HG02840 (cell line): ENCODE measurements around the gene SEC62.

Source experiments
- ATAC-seq: cut with Tn5 transposase; IDR thresholded peaks from one replicate; pipeline ENCODE4 v1.9.1; 2021; ENCODE audit warnings: mild to moderate bottlenecking, moderate library complexity, moderate number of reproducible peaks; ENCODE audit not compliant: unreplicated experiment, low FRiP score

The SEC62 gene

DNA sequence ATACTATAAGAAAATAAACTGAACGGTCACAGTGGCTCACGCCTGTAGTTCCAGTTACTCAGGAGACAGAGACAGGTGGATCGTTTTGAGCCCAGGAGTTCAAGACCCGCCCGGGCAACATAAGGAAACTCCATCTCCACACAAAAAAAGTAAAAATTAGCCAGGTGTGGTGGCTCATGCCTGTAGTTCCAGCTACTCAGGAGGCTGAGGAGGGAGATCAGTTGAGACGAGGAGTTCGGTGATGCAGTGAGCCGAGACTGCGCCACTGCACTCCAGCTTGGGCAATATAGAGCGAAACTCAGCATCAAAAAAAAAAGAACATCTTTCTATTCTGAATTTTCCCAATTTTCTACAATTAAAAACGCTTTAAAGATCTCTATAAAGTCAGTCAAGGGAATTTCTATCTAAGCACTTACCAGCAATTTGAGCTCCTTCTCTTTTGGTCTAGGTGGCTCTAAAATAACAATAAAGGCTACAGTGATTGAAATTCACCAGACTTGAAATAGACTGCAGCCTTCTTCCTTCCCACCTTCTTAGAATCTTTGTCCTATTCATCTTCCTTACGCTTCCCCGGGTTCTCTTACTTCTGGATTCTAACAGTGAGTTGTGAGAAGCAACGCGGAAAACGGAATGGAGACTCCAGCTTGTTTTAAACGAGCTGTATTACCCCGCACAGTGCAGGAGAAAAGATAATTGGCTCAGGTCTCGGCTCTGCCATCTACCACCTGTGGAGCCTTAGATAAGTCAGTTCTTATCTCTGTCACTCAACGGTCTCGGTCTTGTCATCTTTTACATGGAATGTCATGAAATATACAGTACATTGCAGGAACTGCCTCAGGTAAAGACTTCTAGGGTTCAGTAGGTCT, 812 bp upstream of the SEC62 start:
- peak; percentile 18 for ATAC-seq

GRCh38 chr3:169966951-169967915, 626 bp downstream of the SEC62 start:
- ATAC-seq, result peak; percentile 26

DNA sequence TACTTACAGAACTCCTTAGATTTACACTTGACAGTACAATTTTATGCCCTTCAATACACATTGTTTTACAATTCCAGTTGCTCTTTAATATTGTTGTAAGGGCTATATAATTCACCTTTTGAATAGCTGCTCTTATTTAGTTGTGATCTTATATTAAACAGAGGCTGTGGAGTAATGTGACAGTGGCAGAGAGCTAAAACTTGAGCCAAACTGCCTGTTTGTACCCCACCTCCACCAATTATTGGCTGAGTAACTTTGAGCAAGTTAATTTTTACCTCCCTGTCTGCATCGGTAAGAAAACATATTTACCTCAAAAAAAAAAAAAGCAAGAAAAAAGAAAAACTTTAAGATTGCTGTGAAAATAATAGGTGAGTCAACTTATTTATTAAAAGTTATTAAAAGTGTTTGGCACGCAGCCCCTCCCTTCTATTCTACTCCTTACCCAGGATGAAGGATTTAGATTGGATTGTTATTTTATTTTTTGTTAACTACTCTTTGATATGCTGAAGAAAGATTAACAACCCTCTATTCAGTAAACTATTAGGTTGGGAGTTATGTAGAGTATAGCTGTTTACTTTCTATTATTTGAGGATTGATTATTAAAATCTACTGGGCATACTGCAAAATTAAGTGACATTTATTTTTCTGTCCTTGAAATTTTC, 1.7 kb downstream of the SEC62 start:
- no peak for ATAC-seq

GRCh38 chr3:169969174-169970095, 2.8 kb downstream of the SEC62 start:
- no peak for ATAC-seq

DNA sequence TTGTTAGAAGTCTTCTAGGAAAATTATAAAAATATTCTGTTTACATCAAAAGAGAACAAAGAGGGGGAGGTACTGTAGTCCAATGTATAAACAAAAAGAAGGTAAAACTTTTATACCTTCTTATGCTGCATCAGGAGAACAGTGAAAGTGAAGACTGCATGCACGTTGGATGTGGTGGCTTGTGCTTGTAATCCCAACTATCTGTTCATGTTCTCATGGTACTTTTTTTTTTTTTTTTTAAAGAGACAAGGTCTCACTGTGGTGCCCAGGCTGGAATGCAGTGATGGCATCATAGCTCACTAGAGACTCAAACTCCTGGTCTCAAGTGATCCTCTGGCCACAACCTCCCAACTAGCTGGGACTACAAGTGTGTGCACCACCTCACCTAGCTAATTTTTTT, 4.2 kb downstream of the SEC62 start:
- no peak for ATAC-seq

DNA sequence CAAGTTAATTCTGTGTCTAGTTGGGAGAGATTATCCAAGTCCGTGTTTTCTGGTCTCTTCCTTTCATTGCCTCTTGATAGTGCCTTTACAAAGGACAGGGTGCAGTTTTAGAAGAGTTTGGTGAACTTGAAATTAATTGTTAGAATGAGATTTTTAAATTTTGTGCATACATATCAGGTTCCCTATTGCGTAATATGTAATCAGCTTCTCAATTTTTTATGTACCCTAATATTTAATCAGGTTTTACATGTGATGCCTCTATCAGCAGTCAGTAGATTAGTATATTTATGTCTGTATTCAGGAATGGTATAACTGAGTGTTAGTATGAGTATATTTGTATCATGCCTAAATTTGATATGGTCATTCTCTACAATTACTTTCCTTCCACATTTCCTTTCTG, 4.9 kb downstream of the SEC62 start:
- no peak for ATAC-seq

DNA sequence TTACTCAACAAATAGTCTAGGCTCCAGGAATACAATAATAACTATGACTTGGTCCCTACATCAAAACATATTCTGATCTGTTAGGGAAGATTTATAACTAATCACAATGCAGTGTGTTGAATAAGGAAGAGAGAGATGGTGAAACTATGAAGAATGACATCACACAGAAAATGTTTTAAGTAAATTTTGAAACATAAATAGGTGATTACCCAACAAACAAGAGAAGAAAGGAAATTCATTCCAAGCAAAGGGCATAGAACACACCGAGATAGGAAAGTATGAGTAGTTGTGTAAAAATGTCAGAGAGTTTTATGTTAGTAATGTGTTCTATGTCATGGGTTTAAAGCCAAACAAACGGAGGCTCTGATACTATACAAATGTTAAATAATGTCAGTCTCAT, 13.4 kb downstream of the SEC62 start:
- no peak for ATAC-seq

DNA sequence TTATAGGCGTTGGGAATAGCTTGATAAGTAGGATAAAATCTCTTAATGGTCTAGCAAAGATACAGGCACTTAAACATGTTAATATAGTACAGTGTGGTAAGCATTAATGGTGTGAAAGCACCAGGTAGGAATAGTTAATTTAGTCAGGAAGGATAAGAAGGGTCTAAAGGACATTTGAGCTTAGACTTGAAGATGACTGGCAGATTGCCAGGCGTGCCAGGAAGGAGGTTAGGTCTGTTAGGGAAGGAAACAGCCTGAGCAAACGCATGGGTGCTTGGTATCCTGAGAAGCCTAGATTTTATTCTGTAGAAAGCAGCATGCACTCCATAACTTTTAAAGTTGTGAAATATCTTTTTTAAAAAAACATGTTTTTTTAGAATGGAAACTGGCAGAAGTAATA, 17.7 kb downstream of the SEC62 start:
- ATAC-seq, result no peak

GRCh38 chr3:169990431-169990830, 23.8 kb downstream of the SEC62 start:
- no peak for ATAC-seq

DNA sequence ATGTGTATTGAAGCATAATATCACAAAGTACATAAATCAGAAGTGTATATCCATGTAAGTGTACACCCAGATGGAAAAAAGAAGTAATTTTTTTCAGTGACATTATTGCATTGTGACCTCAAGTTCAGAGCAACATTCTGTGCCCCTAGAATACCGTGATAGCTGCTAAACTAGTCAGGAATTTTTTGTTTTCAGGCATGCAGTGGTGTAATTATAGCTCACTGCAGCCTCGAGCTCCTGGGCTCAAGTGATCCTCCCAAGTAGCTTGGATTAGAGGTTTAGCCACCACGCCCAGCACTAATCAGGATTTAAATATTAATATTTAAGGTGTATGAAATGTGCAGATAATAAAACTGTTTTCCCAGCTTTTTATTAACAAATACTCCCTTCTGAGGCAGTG, 25.5 kb downstream of the SEC62 start:
- ATAC-seq, result no peak

DNA sequence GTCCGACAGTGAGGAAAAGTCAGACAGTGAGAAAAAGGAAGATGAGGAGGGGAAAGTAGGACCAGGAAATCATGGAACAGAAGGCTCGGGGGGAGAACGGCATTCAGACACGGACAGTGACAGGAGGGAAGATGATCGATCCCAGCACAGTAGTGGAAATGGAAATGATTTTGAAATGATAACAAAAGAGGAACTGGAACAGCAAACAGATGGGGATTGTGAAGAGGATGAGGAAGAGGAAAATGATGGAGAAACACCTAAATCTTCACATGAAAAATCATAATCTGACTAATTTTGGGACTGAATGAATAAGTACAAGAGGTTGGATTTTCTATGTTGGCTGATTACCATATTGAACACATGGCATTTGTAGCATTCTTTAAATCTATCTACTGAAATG, 26.2 kb downstream of the SEC62 start:
- ATAC-seq, result no peak

GRCh38 chr3:169993761-169994160, 27.2 kb downstream of the SEC62 start:
- no peak for ATAC-seq

- ATAC-seq, result no peak
These were observed 29.5 kb downstream of the SEC62 start for GRCh38 chr3:169996063-169996462.

DNA sequence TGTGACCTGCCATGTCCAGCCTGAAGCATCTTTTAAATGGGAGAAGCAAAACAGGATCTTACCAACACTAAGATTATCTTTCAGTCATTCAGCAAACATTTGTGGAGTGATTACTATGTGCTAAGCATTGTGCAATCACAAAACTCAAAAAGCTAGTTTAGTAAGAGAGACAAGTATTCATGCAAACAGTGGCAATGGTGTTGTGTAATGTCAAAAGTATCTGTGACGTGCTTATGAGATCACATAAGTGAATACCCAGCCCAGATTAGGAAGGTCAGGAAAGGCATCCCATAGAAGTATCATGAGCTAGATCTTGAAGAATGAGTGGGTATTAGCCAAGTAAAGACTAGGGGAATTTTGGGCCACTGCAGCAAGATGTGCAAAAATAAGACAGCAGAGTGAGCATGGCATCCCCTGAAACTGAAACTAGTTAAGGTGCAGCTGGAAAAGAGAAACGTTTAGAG, 32.1 kb downstream of the SEC62 start:
- no peak for ATAC-seq

- ATAC-seq, result peak; percentile 88
These were observed 32.8 kb downstream of the SEC62 start for GRCh38 chr3:169999433-169999832.

GRCh38 chr3:170000051-170000450, 33.4 kb downstream of the SEC62 start:
- no peak for ATAC-seq

- no peak for ATAC-seq
These were observed 35.6 kb downstream of the SEC62 start for GRCh38 chr3:170002231-170002630.

DNA sequence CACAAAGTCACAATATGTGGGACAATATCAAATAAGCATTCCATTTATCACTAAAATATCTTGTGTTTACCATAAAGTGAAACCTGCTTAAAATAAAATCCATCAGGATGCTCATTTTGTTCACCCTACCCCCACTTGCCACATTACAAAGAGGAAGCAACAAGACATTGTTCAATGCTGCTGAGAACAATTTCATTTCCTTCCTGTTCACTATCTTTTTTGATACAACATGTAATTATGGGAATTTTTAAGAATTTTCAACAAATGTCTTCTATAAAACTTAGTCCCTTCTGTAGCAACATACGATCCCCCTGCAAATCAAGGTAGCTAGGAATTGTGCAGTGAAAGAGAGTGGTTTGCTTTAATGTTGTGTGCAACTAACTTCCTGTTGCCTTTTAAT, 36.3 kb downstream of the SEC62 start:
- ATAC-seq, result no peak

GRCh38 chr3:170003881-170004356, 37.3 kb downstream of the SEC62 start:
- no peak for ATAC-seq
